SK-N-SH treated with all-trans-retinoic acid at 6 μM for 48 hours (cell line): ENCODE measurements around the gene CNPY1.

Experiments used
- ESRRG ChIP-seq: fragments of 250-450 bp; sonication (Bioruptor Pico); IDR thresholded peaks from 2 replicates; pipeline ENCODE4 v1.6.1; 2021; ENCODE audit warnings: mild to moderate bottlenecking
- GLIS3 ChIP-seq: fragments of 250-450 bp; sonication (Bioruptor Pico); IDR thresholded peaks from 2 replicates; pipeline ENCODE4 v1.5.0; 2020; ENCODE audit warnings: mild to moderate bottlenecking, moderate library complexity
- PPARA ChIP-seq: fragments of 250-450 bp; sonication (Bioruptor Pico); IDR thresholded peaks from 2 replicates; pipeline ENCODE4 v1.5.0; 2020; ENCODE audit warnings: mild to moderate bottlenecking, borderline replicate concordance
- TCF4 ChIP-seq: fragments of 250-450 bp; sonication (Bioruptor Pico); IDR thresholded peaks from 2 replicates; pipeline ENCODE4 v1.8.0; 2021; ENCODE audit warnings: mild to moderate bottlenecking, moderate library complexity, borderline replicate concordance
- TF ChIP-seq, protein P1 (sequence below): fragments of 250-450 bp; sonication (Bioruptor Pico); IDR thresholded peaks from 2 replicates; pipeline ENCODE4 v1.8.0; 2020; ENCODE audit warnings: mild to moderate bottlenecking, moderate library complexity, borderline replicate concordance

DNA sequence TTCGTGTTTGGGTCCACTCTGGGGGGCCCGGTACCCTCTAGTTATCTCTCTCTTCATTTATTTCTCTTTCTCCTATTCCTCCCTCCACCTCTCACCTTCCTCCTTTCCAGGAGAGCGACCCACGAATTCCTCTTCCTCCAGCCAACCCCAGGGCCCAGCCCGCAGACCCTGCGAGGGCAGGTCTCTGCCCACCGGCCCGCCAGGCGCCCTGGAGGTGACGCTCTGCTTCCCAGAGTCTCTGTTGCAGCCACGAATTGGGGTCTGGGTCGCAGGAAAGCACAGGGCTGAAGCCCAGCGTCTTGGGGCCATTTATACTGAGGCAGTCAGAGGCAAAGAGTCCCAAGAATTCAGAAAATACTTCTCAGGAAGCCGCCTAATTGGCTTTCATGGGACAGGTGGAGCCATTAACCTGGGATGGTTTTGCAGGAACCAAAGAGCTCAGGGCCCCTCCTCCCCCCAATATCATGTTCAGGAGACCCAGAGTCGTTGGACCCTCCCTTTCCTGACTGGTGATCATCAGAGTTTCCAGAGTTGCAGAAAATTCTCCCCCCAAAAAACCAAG, 91.1 kb downstream of the CNPY1 start:
- TF ChIP-seq, protein P1, sequence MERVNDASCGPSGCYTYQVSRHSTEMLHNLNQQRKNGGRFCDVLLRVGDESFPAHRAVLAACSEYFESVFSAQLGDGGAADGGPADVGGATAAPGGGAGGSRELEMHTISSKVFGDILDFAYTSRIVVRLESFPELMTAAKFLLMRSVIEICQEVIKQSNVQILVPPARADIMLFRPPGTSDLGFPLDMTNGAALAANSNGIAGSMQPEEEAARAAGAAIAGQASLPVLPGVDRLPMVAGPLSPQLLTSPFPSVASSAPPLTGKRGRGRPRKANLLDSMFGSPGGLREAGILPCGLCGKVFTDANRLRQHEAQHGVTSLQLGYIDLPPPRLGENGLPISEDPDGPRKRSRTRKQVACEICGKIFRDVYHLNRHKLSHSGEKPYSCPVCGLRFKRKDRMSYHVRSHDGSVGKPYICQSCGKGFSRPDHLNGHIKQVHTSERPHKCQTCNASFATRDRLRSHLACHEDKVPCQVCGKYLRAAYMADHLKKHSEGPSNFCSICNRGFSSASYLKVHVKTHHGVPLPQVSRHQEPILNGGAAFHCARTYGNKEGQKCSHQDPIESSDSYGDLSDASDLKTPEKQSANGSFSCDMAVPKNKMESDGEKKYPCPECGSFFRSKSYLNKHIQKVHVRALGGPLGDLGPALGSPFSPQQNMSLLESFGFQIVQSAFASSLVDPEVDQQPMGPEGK (CRISPR knock-in tag) = no peak
- TF ChIP-seq GLIS3 (CRISPR knock-in tag) = no peak
- TF ChIP-seq PPARA = no peak
- TF ChIP-seq TCF4 (CRISPR knock-in tag) = no peak
- no peak for TF ChIP-seq ESRRG
